ENCODE data around the gene SPATA20. TPM values are rescaled to one million over a fixed set of nuclear protein-coding genes. Genes with fewer than 3 reads are reported as not detected.

SPATA20 gene
- total and polyA plus RNA-seq, 11 donors = 13.8 to 83.0 (median 52.3) TPM

DNA sequence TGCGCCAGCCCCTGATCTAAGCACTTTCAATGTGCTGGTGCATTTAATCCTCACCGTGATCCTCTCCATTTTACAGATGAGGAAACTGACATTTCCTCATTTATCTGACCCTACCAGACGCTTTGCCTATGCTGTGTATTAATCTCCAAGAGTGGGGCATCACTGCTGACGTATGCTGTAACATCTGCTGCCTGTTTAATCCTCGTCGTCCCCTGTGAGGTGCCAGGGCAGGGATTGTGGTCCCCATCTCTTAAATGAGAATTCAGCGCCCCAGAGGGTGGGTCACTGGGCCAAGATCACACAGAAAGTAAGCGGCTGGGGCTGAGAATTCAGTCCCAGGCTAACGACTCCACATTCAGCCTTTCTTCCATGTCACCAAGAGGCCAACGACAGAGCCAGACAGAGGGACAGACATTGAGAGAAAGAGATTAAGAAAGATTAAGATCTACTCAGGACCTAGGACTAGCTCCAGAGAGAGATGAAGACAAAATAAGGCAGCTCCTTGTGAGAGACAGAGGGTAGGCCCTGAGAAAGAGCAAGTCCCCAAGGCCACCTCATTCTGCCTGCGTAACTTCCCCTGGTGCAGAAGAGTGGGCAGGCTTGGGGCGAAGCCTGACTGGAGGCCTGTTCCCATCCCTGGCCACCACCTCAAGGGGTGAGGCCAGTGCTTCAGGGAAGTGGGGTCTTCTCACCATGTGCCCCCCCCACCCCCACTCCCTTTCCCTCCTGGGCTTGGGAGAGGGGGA lies 27.1 kb downstream of the SPATA20 start:
- Histone ChIP-seq H3K4me3 (no peak overlapping the region), H3K27me3 (no peaks in the 10 kb centered on the region), H3K4me1 (no peaks in the 10 kb centered on the region), H3K27ac (no peak overlapping the region), H3K36me3 (no peaks in the 10 kb centered on the region), H3K9me3 (no peaks in the 10 kb centered on the region)
- ATAC-seq (no peak), DNase-seq (no peak)
- intact Hi-C loops (cut with DNase I) = no loop called here
- 87 to 91% (median 89%) methylated on average over 12 of the region's 12 CpGs for WGBS, 4 donors
- TF ChIP-seq, protein P1, sequence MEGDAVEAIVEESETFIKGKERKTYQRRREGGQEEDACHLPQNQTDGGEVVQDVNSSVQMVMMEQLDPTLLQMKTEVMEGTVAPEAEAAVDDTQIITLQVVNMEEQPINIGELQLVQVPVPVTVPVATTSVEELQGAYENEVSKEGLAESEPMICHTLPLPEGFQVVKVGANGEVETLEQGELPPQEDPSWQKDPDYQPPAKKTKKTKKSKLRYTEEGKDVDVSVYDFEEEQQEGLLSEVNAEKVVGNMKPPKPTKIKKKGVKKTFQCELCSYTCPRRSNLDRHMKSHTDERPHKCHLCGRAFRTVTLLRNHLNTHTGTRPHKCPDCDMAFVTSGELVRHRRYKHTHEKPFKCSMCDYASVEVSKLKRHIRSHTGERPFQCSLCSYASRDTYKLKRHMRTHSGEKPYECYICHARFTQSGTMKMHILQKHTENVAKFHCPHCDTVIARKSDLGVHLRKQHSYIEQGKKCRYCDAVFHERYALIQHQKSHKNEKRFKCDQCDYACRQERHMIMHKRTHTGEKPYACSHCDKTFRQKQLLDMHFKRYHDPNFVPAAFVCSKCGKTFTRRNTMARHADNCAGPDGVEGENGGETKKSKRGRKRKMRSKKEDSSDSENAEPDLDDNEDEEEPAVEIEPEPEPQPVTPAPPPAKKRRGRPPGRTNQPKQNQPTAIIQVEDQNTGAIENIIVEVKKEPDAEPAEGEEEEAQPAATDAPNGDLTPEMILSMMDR (IDR thresholded peaks at IDR 0.05) = no peak

DNA sequence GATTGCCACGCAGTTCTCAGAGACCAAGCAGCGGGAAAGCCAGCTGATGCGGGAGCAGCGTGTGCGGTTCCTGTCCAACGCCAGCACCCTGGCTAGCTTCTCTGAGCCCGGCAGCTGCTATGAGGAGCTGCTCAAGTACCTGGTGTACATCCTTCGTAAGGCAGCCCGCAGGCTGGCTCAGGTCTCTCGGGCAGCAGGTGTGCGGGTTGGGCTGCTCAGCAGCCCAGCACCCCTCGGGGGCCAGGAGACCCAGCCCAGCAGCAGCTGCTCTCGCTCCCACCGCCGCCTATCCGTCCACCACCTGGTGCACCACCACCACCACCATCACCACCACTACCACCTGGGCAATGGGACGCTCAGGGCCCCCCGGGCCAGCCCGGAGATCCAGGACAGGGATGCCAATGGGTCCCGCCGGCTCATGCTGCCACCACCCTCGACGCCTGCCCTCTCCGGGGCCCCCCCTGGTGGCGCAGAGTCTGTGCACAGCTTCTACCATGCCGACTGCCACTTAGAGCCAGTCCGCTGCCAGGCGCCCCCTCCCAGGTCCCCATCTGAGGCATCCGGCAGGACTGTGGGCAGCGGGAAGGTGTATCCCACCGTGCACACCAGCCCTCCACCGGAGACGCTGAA lies 28.7 kb downstream of the SPATA20 start:
- Histone ChIP-seq H3K36me3 (no peaks in the 10 kb centered on the region), H3K9me3 (no peaks in the 10 kb centered on the region), H3K4me3 (no peak overlapping the region), H3K27me3 (no peaks in the 10 kb centered on the region), H3K27ac (no peak overlapping the region), H3K4me1 (no peaks in the 10 kb centered on the region)
- ATAC-seq (no peak), DNase-seq (no peak)
- no peak for TF ChIP-seq POLR2A (IDR thresholded peaks at IDR 0.05)
- TF ChIP-seq, protein P1 (IDR thresholded peaks at IDR 0.05) = no peak
- intact Hi-C loops (cut with DNase I) = no loop called here
- WGBS, 4 donors = 87 to 94% (median 91%) methylated on average over 22 to 33 of the region's 33 CpGs

GRCh38 chr17:50576864-50577263 lies 29.9 kb downstream of the SPATA20 start:
- ATAC-seq (no peak), DNase-seq (no peak)
- H3K36me3 ChIP-seq = no peaks in the 10 kb centered on the region
- H3K27me3 ChIP-seq = no peaks in the 10 kb centered on the region
- 72 to 81% (median 77%) methylated on average over 11 to 13 of the region's 13 CpGs for WGBS, 4 donors
- H3K9me3 ChIP-seq = no peaks in the 10 kb centered on the region
- H3K4me1 ChIP-seq = no peaks in the 10 kb centered on the region
- TF ChIP-seq, protein P1 (IDR thresholded peaks at IDR 0.05) = no peak
- TF ChIP-seq POLR2A (IDR thresholded peaks at IDR 0.05) = no peak
- no peak overlapping the region for H3K4me3 ChIP-seq
- intact Hi-C loops (cut with DNase I) = no loop called here
- no peak overlapping the region for H3K27ac ChIP-seq

DNA sequence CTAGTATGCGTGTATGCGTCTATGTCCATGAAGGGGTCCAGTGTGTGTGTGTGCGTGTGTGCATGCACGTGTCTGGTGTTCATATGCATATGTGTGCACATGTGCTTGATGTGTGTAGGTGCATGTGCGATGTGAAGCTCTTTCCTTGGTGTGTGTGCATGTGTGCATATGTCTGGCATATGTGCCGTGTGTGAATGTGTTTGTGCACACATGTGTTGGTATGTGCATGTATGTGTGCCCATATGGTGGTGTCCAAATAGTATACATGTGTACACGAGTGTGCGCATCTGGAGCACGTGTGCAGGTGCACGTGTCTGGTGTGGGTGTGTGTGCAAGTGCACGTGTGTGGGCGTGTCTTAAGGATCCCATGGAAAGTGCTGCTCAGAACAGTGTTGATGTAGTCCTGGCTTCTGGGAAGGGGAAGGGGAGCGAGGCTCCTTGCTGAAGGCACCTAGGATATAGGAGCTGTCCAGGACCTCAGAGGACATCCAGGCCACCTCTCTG lies 30.5 kb downstream of the SPATA20 start:
- Histone ChIP-seq H3K36me3 (no peaks in the 10 kb centered on the region), H3K27me3 (no peaks in the 10 kb centered on the region), H3K9me3 (no peaks in the 10 kb centered on the region), H3K4me1 (peaks cover 0 to 5% (median 0%) of the 10 kb centered on the region in 12 donors), H3K4me3 (no peak overlapping the region), H3K27ac (no peak overlapping the region)
- no peak for TF ChIP-seq POLR2A (IDR thresholded peaks at IDR 0.05)
- TF ChIP-seq, protein P1 (IDR thresholded peaks at IDR 0.05) = no peak
- WGBS, 4 donors = 88 to 93% (median 92%) methylated on average over 13 of the region's 13 CpGs
- ATAC-seq (no peak), DNase-seq (no peak)
- intact Hi-C loops (cut with DNase I) = no loop called here

Measured in heart left ventricle (tissue), 16 donors.